HG02798 (cell line): ENCODE results near the gene BBS9.

ENCODE experiments used
- ATAC-seq: cut with Tn5 transposase; IDR thresholded peaks from one replicate; pipeline ENCODE4 v1.9.1; 2021; ENCODE audit warnings: mild to moderate bottlenecking; ENCODE audit not compliant: unreplicated experiment, poor library complexity

BBS9 gene

GRCh38 chr7:33420311-33420940 is 291.1 kb downstream of the BBS9 start:
- no peak for ATAC-seq

DNA sequence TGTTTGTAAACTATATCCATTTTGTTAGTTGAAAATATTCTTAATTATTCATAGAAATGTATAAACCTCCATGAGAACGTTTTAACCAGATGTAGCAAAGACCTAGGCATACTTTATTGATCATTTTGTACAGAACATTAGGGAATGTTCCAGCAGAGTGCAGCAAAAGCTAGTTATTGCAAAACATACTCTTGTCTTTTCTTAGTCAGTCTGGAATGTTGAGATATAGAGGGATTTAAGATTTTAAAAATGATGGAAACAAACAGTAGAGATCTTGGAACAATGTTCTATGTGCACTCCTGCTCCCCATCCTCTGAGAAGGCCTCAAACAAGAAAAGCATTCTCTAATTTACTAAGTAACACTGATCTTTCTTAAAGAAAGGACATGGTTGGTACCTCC is 292.1 kb downstream of the BBS9 start:
- no peak for ATAC-seq

GRCh38 chr7:33422141-33422540 is 292.8 kb downstream of the BBS9 start:
- no peak for ATAC-seq

- ATAC-seq, result peak; percentile 39
Measured at GRCh38 chr7:33422825-33423645, 293.7 kb downstream of the BBS9 start.

DNA sequence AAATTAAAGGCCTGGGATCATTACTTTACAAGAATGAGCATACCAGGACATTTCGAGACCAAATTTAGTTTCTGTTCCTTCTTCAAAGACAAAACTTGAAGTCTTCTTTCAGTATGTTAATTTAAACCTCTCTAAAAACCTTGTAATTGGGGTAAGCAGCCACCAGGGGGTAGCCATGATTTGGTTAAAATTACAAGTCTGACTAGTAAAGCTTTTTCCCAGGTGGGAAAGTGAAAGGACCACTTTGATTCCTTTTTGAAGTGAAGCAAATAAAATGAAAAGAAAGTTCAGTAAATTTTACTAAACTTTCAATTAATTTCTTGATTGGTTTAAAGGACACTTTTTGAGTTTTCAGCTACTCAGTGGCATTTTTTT is 294.3 kb downstream of the BBS9 start:
- peak; percentile 80 for ATAC-seq

- no peak for ATAC-seq
Measured at GRCh38 chr7:33425395-33425794, 296.0 kb downstream of the BBS9 start.

- no peak for ATAC-seq
Measured at GRCh38 chr7:33425929-33426678, 296.7 kb downstream of the BBS9 start.

DNA sequence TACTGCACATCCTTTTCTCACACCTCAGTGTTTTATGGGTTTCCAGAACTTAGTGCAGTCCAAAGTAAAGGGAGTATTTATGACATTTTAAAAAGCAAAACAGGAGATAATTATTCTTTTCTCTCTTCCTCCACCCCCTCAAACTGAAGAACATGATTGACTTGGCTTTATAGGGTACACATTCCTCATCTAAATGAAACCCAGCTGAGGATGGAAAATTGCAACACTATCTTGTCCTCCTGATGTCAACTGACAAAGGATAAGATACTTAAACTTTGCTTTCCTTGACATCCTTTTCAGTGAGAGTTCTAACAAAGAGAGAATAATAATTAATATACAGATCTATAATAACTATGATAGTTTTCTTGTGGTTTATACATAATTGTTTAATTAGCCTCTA is 299.1 kb downstream of the BBS9 start:
- ATAC-seq, result no peak

- ATAC-seq, result no peak
Measured at GRCh38 chr7:33431543-33431942, 302.2 kb downstream of the BBS9 start.

DNA sequence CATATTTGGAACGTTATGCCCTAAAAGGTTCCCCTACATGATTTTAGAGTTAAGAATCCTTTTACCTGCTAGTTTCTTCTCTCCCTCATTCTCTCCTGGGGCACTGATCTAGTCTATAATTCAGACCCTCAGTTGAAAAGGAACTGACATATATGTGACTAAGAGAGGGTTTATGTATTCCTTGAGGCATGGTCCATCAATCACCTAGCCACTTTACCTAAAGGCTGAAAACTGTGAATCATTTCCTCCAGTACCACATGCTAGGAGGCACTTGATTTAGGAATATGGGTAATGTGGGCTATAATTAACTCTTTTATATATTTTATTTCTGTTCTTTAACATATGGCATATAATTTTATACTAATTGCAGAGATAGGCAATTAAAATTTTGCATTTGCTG is 303.5 kb downstream of the BBS9 start:
- ATAC-seq, result no peak

DNA sequence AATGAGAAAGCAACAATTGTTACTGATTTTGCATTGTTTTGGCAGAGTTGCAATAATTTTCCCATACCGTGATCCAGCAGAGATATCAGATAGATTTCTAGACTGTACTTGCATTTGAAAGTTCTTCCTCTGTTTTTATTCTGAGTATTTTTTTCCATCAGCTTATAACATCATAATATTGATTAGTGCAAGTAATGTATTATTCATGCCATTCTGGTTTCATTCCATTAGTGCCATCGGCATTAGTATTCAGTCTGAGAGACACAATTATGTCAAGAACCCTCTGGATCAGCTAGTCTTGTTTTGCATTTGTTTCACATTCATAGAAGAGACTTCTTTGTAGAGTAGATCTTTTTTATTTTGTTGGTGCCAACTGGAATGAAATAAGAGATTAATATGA is 304.0 kb downstream of the BBS9 start:
- ATAC-seq, result no peak

GRCh38 chr7:33444511-33444910 is 315.1 kb downstream of the BBS9 start:
- ATAC-seq, result no peak

DNA sequence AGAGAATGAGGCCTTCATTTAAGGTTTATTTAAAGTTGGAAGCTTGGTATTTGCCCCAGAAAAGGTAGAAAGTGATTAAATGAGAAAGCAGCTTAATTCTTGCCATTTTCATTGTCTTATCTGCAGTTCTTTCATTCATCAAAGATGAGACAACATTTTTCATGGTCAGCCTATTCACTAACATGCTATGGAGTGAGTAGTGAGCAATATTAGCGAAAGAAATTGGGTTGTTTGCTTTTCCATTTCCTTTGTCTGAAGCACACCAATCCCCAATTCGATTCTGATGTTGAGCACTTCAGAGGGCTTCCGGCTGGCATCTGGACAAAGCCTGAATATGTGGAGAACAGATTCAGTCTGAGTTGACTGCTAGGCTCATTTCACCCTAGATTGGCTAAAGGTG is 317.2 kb downstream of the BBS9 start:
- no peak for ATAC-seq

DNA sequence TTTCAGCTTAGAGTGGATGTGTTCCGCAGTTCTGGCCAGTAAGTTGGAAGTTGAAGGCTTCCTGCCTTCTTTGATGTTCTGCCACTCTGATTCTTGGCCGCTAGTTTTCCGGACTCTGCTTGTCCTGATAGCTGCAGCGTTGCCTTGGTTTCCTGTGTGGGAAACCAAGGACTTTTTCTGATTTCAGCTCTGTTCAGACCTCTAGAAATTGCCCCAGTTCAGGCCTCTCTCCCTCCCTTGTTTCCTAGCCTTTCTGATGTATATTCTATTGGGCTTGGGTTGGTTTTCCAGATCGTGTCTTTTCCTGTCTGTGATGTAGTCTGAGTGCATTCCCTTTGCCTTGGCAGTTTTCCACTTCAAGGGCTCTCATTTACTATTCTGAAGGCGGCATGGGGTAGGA is 318.7 kb downstream of the BBS9 start:
- no peak for ATAC-seq

DNA sequence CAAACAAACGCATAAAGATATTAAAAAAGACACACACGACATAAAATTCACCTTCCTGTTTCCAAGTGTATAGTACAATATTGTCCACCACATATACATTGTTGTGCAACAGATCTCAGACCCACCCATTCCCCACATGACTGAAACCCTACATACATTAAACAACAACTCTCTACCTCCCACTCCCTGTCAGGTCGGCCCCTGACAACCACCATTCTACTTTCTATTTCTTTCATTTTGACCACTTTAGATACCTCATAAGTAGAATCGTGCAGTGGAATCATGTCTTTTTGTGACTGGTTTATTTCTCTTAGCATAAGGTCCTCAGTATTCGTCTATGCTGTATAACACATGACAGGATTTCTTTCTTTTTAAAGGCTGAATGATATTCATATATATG is 320.5 kb downstream of the BBS9 start:
- no peak for ATAC-seq

DNA sequence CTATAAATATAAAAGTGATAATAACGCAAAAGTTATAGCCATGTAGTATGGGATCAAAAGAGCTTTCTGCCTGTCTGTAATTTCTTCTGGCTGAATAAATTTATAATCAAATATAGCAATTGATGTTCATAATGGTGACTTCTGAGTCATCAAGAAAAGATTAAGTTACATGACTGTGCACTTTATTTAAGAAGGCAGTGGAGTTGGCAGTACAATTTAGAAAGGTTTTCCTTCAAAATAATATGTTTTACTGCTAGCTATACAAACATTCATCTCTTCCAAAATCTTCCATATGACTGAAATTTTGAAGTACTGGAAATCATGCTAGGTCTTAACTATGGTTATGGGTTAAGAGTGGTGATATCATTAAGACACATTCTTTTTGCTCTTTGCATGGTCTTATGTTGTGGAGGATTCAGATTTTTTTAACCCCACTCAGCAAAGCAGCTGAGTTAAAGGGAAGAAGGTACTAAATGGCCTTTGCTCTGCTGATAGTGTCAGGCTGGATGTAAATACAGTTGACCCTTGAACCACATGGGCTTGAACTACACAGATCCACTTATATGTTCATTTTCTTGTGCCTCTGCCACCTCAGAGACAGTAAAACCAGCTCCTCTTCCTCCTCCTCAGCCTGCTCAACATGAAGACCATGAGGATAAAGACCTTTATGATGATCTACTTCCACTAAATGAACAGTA is 323.6 kb downstream of the BBS9 start:
- ATAC-seq, result no peak

DNA sequence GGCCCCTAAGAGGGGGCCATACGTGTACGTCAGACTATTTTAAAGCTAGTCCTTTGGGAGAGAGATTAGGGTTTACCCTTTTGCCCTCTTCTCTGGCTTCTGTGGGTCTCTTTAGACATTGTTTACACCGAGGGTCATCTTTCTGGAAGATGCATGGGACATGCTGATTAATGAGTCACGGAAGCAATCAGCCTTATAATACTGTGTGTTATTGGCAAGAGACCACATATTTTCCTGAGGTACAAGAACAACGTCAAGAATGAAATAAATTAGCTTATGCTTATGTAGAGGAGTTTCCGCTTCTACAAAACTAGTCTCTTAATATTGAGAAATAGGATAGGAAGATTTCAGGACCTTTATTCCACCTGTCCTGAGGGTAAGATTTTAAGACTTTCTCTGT is 327.7 kb downstream of the BBS9 start:
- no peak for ATAC-seq

DNA sequence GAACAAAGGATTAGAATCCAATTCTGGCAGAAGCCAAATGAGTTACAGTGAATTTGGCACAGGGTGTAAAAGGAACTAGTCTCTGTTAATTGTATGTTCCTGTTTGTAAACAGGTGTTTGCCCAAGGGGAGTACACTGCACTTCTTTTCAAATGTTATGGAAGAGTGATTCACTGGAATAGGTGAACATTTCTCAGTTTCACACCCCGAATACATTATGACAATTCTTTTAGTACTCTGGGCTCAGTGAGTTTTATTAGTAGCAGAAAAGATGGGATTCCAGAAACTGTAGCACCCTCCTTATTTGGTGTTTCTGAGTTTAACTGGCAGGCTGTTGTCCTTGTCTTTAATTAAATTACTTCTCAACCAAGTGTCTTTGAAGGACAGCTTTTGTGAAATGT is 329.2 kb downstream of the BBS9 start:
- no peak for ATAC-seq

DNA sequence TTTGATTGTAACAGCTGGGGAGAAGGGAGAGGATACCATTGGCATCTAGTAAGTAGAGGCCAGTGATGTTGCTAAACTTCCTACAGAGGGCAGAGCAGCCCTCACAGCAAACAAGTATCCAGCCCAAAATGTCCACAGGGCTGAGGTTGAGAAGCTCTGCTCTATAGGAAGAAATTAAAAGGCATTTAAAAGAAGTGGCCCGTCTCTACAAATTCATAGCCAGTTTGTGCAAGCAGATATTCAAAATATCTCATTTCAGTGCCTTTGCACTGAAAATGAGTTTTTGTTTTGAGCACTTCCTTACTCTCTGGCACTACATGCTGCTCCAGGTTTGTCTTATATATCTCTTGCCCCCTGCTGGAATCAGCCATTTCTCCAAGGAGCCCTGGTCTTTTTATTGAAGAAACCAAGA is 330.0 kb downstream of the BBS9 start:
- no peak for ATAC-seq

GRCh38 chr7:33463131-33463530 is 333.8 kb downstream of the BBS9 start:
- no peak for ATAC-seq

GRCh38 chr7:33466203-33466602 is 336.8 kb downstream of the BBS9 start:
- no peak for ATAC-seq
